ENCODE data around the gene MEAF6.
"Not testable (repeated sequence)": the region's sequence is repeated elsewhere in the genome, so short reads cannot be mapped to it uniquely, and the experiment has no call there.

The MEAF6 gene

GRCh38 chr1:37514350-37515184 lies at the start of gene MEAF6:
Gene MEAF6 (minus strand): TSS chr1:37514766. CDS start chr1:37514746, 20 bp downstream.
- peak; percentile 78 for DNase-seq

GRCh38 chr1:37562984-37563383 lies 48.4 kb upstream of the MEAF6 start:
- no peak for DNase-seq

- no peak for DNase-seq
Measured at GRCh38 chr1:37561133-37562132, 46.9 kb upstream of the MEAF6 start.

- DNase-seq = no peak
Measured at GRCh38 chr1:37560401-37561132, 46.0 kb upstream of the MEAF6 start.

GRCh38 chr1:37559957-37560379 lies 45.4 kb upstream of the MEAF6 start:
- not testable (repeated sequence) for DNase-seq

GRCh38 chr1:37559080-37559479 lies 44.5 kb upstream of the MEAF6 start:
- DNase-seq = no peak

GRCh38 chr1:37558411-37558810 lies 43.8 kb upstream of the MEAF6 start:
- DNase-seq = no peak

GRCh38 chr1:37557402-37557801 lies 42.8 kb upstream of the MEAF6 start:
- no peak for DNase-seq

- no peak for DNase-seq
Measured at GRCh38 chr1:37556712-37557196, 42.2 kb upstream of the MEAF6 start, which contains the start of gene DNALI1. Gene DNALI1 (plus strand): TSS chr1:37556940. CDS start chr1:37556995, 55 bp downstream.

- peak; percentile 89 for DNase-seq
Measured at GRCh38 chr1:37553927-37554808, 39.6 kb upstream of the MEAF6 start, which contains the start of gene SNIP1. Gene SNIP1 (minus strand): TSS chr1:37554293. CDS start chr1:37554229, 64 bp downstream.

GRCh38 chr1:37553598-37553926 lies 39.0 kb upstream of the MEAF6 start:
- DNase-seq = no peak

GRCh38 chr1:37549341-37549740 lies 34.8 kb upstream of the MEAF6 start:
- DNase-seq = no peak

GRCh38 chr1:37545019-37545418 lies 30.5 kb upstream of the MEAF6 start:
- no peak for DNase-seq

- no peak for DNase-seq
Measured at GRCh38 chr1:37544530-37544929, 30.0 kb upstream of the MEAF6 start.

- no peak for DNase-seq
Measured at GRCh38 chr1:37540036-37540785, 25.6 kb upstream of the MEAF6 start.

- DNase-seq = not testable (repeated sequence)
Measured at GRCh38 chr1:37539154-37539553, 24.6 kb upstream of the MEAF6 start.

- no peak for DNase-seq
Measured at GRCh38 chr1:37537378-37537777, 22.8 kb upstream of the MEAF6 start.

GRCh38 chr1:37533317-37534093 lies 18.9 kb upstream of the MEAF6 start:
- DNase-seq = no peak

GRCh38 chr1:37532418-37533156 lies 18.0 kb upstream of the MEAF6 start:
- not testable (repeated sequence) for DNase-seq

Data from activated effector memory CD4-positive, alpha-beta T cell treated with Interleukin-2 at 50 U/mL for 16 hours (primary cell).